HepG2 (cell line): Measurements from ENCODE around the gene AUNIP. TPM values are rescaled to one million over a fixed set of nuclear protein-coding genes. Genes with fewer than 3 reads are reported as not detected.

Source experiments
- ELF4 ChIP-seq: sonication (generic); formaldehyde crosslinking; IDR thresholded peaks from 2 replicates; pipeline ENCODE4 v1.5.0; 2020; ENCODE audit warnings: missing genetic modification reagents, mild to moderate bottlenecking, moderate library complexity, borderline replicate concordance
- FOXO4 ChIP-seq: sonication (generic); formaldehyde crosslinking; conservative IDR thresholded peaks from 2 replicates; pipeline ENCODE4 v1.8.1; 2023; ENCODE audit warnings: missing genetic modification reagents
- HNRNPUL1 ChIP-seq: fragments of 200-400 bp; formaldehyde crosslinking; IDR thresholded peaks from 2 replicates; pipeline ENCODE4 v1.6.1; 2017; ENCODE audit warnings: low read depth, mild to moderate bottlenecking, low read length, moderate library complexity
- HOXA3 ChIP-seq: sonication (generic); formaldehyde crosslinking; IDR thresholded peaks from 2 replicates; pipeline ENCODE4 v1.5.0; 2020; ENCODE audit warnings: missing genetic modification reagents
- IRX3 ChIP-seq: sonication (generic); formaldehyde crosslinking; IDR thresholded peaks from 2 replicates; pipeline ENCODE4 v1.8.1; 2023; ENCODE audit warnings: mild to moderate bottlenecking, low read depth, missing genetic modification reagents, borderline replicate concordance
- MTA1 ChIP-seq: sonication (generic); formaldehyde crosslinking; IDR thresholded peaks from 2 replicates; pipeline ENCODE4 v1.4.0; 2020; ENCODE audit warnings: missing genetic modification reagents, mild to moderate bottlenecking, borderline replicate concordance
- PCBP1 ChIP-seq: fragments of 200-400 bp; formaldehyde crosslinking; IDR thresholded peaks from 2 replicates; pipeline ENCODE4 v1.6.1; 2017; ENCODE audit warnings: mild to moderate bottlenecking, low read depth, low read length, borderline replicate concordance
- SKI ChIP-seq: fragments of 450-650 bp; IDR thresholded peaks from one replicate; pipeline ENCODE4 v1.6.1; 2018; ENCODE audit warnings: mild to moderate bottlenecking; ENCODE audit not compliant: partially characterized antibody
- SMARCE1 ChIP-seq: fragments of 450-650 bp; IDR thresholded peaks from 2 replicates; pipeline ENCODE4 v1.6.1; 2017; ENCODE audit warnings: borderline replicate concordance
- TBX3 ChIP-seq: fragments of 450-650 bp; IDR thresholded peaks from 2 replicates; pipeline ENCODE4 v1.6.1; 2017; ENCODE audit warnings: antibody characterized with exemption, mild to moderate bottlenecking, inconsistent platforms, borderline replicate concordance
- ZBTB44 ChIP-seq: sonication (generic); formaldehyde crosslinking; IDR thresholded peaks from 2 replicates; pipeline ENCODE4 v1.4.0; 2020; ENCODE audit warnings: missing genetic modification reagents
- ZNF12 ChIP-seq: sonication (generic); formaldehyde crosslinking; IDR thresholded peaks from 2 replicates; pipeline ENCODE4 v1.5.0; 2020; ENCODE audit warnings: missing genetic modification reagents
- ZNF160 ChIP-seq: sonication (generic); formaldehyde crosslinking; IDR thresholded peaks from 2 replicates; pipeline ENCODE4 v1.8.0; 2022; ENCODE audit warnings: mild to moderate bottlenecking, inconsistent platforms, missing genetic modification reagents
- ZNF318 ChIP-seq: sonication (generic); formaldehyde crosslinking; IDR thresholded peaks from 2 replicates; pipeline ENCODE4 v1.4.0; 2020; ENCODE audit warnings: mild to moderate bottlenecking, missing genetic modification reagents
- ZNF512B ChIP-seq: sonication (generic); formaldehyde crosslinking; IDR thresholded peaks from 2 replicates; pipeline ENCODE4 v1.5.1; 2020; ENCODE audit warnings: missing genetic modification reagents, mild to moderate bottlenecking, borderline replicate concordance
- ZNF564 ChIP-seq: sonication (generic); formaldehyde crosslinking; IDR thresholded peaks from 2 replicates; pipeline ENCODE4 v1.8.1; 2023; ENCODE audit warnings: mild to moderate bottlenecking, missing genetic modification reagents
- polyA plus RNA-seq, 8 experiments: library from polyadenylated mRNA; depleted of rRNA in 3 of 8; stranded (reverse) in 7 of 8; unstranded in 1 of 8; fragments of >200 nt; fragmentation: Illumina TruSeq in 4 of 8; extraction: Trizol in 4 of 8; gene quantifications; 2 replicates each; pipeline versions ENCODE4 v1.2.1 to v1.2.3, GENCODE V29; 2011 to 2016; ENCODE audit warnings: low read depth in 4 of 8, missing spikeins in 1 of 8, mixed read lengths in 1 of 8; ENCODE audit not compliant: insufficient read depth in 1 of 8
- total RNA-seq, 5 experiments: library from RNA; depleted of rRNA; stranded (reverse); fragments of >200 nt; fragmentation: Illumina TruSeq; extraction: Trizol; gene quantifications; 2 replicates each; pipeline ENCODE4 v1.2.3, GENCODE V29; 2016; ENCODE audit warnings: low read depth in 1 of 5

Gene AUNIP
- total and polyA plus RNA-seq, 2 of the 13 experiments (the other 11 are each of a cell fraction or from before 2014, with no cell fraction given) = 3.8 to 12.3 TPM

GRCh38 chr1:25821112-25821476 is 38.2 kb downstream of the AUNIP start (continued):
- TF ChIP-seq ZNF512B (CRISPR knock-in tag) = 0 out of 2 replicates have a peak, but pooled peaks have one; percentile 40
- TF ChIP-seq FOXO4 = 0 out of 2 replicates have a peak, but pooled peaks have one; percentile 36
- no peak for TF ChIP-seq SKI
- TF ChIP-seq ZNF564 (CRISPR knock-in tag) = no peak
- TF ChIP-seq ZNF318 (CRISPR knock-in tag) = no peak
- TF ChIP-seq ZNF160 (CRISPR knock-in tag) = no peak
- no peak for TF ChIP-seq ZBTB44 (CRISPR knock-in tag)
- TF ChIP-seq MTA1 (CRISPR knock-in tag) = no peak
- no peak for TF ChIP-seq IRX3 (CRISPR knock-in tag)
- no peak for TF ChIP-seq ELF4 (CRISPR knock-in tag)
- no peak for TF ChIP-seq TBX3
- no peak for TF ChIP-seq SMARCE1
- TF ChIP-seq HOXA3 = no peak
- no peak for TF ChIP-seq ZNF12 (CRISPR knock-in tag)
- TF ChIP-seq PCBP1 = no peak
- TF ChIP-seq HNRNPUL1 = no peak
